ENCODE data around the gene SMTNL2.
"Not testable (repeated sequence)": the region's sequence is repeated elsewhere in the genome, so short reads cannot be mapped to it uniquely, and the experiment has no call there.

SMTNL2 gene

GRCh38 chr17:4602041-4602440 is 17.7 kb downstream of the SMTNL2 start:
- no peak for DNase-seq (ENCODE audit: low read depth)

- peak; percentile 25 for DNase-seq (ENCODE audit: low read depth)
These were observed 19.8 kb downstream of the SMTNL2 start for GRCh38 chr17:4604111-4604644.

GRCh38 chr17:4604736-4605135 is 20.4 kb downstream of the SMTNL2 start:
- not testable (repeated sequence) for DNase-seq (ENCODE audit: low read depth)

- DNase-seq (ENCODE audit: low read depth), result peak; percentile 45
These were observed 21.5 kb downstream of the SMTNL2 start for GRCh38 chr17:4605826-4606225.

- DNase-seq (ENCODE audit: low read depth), result no peak
These were observed 23.0 kb downstream of the SMTNL2 start for GRCh38 chr17:4607261-4607741.

GRCh38 chr17:4607773-4608187 is 23.5 kb downstream of the SMTNL2 start:
- peak; percentile 65 for DNase-seq (ENCODE audit: low read depth)

- no peak for DNase-seq (ENCODE audit: low read depth)
These were observed 25.4 kb downstream of the SMTNL2 start for GRCh38 chr17:4609761-4610160.

GRCh38 chr17:4610162-4610561 is 25.8 kb downstream of the SMTNL2 start:
- no peak for DNase-seq (ENCODE audit: low read depth)

GRCh38 chr17:4610656-4611055 is 26.3 kb downstream of the SMTNL2 start:
- DNase-seq (ENCODE audit: low read depth), result no peak

GRCh38 chr17:4616476-4616875 is 32.1 kb downstream of the SMTNL2 start:
- DNase-seq (ENCODE audit: low read depth), result no peak

- DNase-seq (ENCODE audit: low read depth), result no peak
These were observed 32.8 kb downstream of the SMTNL2 start for GRCh38 chr17:4617090-4617489.

GRCh38 chr17:4617590-4618351 is 33.4 kb downstream of the SMTNL2 start:
- DNase-seq (ENCODE audit: low read depth), result no peak

GRCh38 chr17:4620531-4621101 is 36.3 kb downstream of the SMTNL2 start:
- DNase-seq (ENCODE audit: low read depth), result no peak

GRCh38 chr17:4622375-4622774 is 38.0 kb downstream of the SMTNL2 start:
- DNase-seq (ENCODE audit: low read depth), result no peak

- no peak for DNase-seq (ENCODE audit: low read depth)
These were observed 38.9 kb downstream of the SMTNL2 start for GRCh38 chr17:4623249-4623648.

GRCh38 chr17:4624451-4624911 is 40.2 kb downstream of the SMTNL2 start:
- DNase-seq (ENCODE audit: low read depth), result not testable (repeated sequence)

- DNase-seq (ENCODE audit: low read depth), result peak; percentile 39
These were observed 40.9 kb downstream of the SMTNL2 start for GRCh38 chr17:4625181-4625617.

- DNase-seq (ENCODE audit: low read depth), result no peak
These were observed 42.5 kb downstream of the SMTNL2 start for GRCh38 chr17:4626734-4627256.

GRCh38 chr17:4631431-4631830 is 47.1 kb downstream of the SMTNL2 start:
- no peak for DNase-seq (ENCODE audit: low read depth)

GRCh38 chr17:4631836-4632580 is 47.7 kb downstream of the SMTNL2 start:
- no peak for DNase-seq (ENCODE audit: low read depth)

GRCh38 chr17:4632581-4632920 is 48.2 kb downstream of the SMTNL2 start:
- DNase-seq (ENCODE audit: low read depth), result no peak

GRCh38 chr17:4633643-4634042 is 49.3 kb downstream of the SMTNL2 start:
- DNase-seq (ENCODE audit: low read depth), result no peak

Data from stromal cell of bone marrow (primary cell).